HG03565 (cell line): Measurements from ENCODE around the gene GIMAP4.
"Not testable (repeated sequence)": the region's sequence is repeated elsewhere in the genome, so short reads cannot be mapped to it uniquely, and the experiment has no call there.

Source experiments
- ATAC-seq: cut with Tn5 transposase; IDR thresholded peaks from one replicate; pipeline ENCODE4 v1.9.1; 2021; ENCODE audit warnings: mild to moderate bottlenecking, moderate library complexity; ENCODE audit not compliant: unreplicated experiment

GIMAP4 gene

DNA sequence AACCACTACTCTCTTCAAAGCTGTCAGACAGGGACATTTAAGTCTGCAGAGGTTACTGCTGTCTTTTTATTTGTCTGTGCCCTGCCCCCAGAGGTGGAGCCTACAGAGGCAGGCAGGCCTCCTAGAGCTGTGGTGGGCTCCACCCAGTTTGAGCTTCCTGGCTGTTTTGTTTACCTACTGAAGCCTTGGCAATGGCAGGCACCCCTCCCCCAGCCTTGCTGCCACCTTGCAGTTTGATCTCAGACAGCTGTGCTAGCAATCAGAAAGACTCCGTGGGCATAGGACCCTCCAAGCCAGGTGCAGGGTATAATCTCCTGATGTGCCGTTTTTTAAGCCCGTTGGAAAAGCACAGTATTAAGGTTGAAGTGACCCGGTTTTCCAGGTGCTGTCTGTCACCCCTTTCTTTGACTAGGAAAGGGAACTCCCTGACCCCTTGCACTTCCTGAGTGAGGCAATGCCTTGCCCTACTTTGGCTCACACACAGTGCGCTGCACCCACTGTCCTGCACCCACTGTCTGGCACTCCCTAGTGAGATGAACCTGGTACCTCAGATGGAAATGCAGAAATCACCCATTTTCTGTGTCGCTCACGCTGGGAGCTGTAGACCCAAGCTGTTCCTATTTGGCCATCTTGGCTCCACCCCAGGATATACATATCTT, 12.9 kb downstream of the GIMAP4 start:
- not testable (repeated sequence) for ATAC-seq

DNA sequence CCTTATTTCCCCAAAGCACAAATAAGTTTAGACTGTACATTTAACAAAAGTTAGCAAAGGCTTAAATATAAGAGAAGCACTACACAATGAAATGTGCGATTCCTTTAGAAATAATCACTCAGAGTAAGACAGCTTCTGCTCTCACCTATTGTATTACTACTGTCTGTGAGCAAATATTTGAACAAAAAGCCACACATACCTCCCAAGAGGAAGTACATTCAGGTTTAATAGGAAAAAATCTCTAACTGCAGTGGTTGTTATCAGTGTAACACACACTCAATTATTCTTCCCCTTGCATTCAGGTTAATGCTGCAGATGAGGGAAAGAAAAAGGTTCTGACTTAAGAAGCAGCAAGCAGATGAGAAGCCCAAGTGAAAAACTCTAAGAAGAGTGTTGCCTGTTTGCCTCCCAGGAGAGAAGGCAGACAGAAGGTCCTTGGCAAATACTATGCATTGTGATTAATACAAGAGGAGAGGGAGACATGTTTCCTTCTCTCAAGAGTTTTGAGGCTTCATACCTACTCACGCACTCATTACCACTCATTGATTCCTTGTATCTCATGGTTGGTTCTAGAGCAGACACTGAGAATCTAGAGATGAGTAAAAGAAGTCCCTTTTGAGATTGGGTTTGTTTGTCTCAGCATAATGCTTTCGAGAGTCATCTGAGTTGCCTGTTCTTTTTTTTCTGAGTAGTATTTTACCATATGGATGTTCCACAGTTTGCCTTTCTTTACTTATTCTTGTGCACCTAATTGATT, 13.6 kb downstream of the GIMAP4 start:
- ATAC-seq = no peak

DNA sequence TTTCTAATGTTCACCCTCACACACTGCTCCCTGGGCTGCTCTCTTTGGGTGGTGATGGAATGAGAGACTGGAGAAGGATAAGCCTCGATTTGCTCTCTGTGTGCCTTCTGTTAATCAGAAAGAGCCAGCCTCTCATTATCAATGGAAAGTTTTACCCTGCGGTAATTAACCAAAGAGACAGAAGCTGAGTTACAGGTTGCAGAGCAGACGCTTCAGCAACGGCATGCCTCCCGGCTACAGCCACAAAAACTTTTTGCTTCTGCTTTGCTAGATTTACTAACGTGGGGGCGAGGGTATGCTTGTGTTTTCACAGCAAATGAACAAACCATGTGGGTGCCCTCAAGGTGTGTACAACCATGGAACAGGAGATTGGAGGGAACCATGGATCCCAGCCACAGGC, 18.0 kb downstream of the GIMAP4 start:
- ATAC-seq = no peak

GRCh38 chr7:150586068-150586784, 19.0 kb downstream of the GIMAP4 start:
- ATAC-seq = no peak

DNA sequence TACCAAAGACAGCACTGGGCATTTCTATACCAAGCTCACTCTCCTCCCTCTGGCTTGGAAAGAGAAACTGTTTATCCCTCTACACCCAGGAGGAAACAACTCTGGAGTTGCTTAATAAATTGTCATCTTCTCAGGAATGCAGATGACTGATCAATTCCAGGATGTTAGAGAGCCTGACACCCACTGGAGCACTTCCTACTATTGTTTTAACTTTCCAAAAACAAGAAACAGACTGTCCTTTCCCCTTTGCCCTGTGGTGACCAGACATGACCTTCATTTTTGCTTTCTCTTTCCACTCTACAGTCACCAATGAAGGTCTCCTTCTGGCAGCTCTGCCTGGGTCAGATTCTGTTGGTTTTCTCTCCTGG, 19.6 kb downstream of the GIMAP4 start:
- no peak for ATAC-seq

- ATAC-seq = no peak
Measured at GRCh38 chr7:150587551-150587950, 20.4 kb downstream of the GIMAP4 start.

DNA sequence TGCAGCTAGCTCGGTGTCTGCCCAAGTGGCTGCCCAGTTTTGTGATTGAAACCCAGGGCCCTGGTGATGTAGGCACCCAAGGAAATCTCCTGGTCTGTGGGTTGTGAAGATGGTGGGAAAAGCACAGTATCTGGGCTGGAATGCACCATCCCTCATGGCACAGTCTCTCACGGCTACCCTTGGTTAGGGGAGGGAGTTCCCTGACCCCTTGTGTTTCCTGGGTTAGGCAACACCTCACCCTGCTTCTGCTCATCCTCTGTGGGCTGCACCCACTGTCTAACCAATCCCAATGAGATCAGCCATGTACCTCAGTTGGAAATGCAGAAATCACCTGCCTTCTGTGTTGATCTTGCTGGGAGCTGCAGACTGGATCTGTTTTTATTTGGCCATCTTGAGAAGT, 27.6 kb downstream of the GIMAP4 start:
- no peak for ATAC-seq

DNA sequence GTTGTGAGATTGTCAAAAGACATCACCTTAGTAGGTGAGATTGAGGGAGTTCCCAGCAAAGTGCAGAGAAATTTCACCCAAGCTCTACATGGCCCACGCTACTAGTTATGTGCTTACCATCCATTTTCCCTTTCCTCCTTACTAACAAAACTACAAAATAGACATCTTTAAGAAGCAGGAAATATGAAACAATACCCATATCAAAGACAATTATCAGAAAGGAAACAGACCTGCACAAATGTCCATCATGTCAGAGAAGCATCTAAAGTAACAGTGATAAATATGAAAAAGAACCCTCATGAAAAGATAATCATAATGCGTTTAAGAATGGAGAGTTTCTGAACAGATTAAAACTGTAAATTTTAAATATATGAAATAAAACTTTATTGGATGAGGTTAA, 28.2 kb downstream of the GIMAP4 start:
- no peak for ATAC-seq

- not testable (repeated sequence) for ATAC-seq
Measured at GRCh38 chr7:150603600-150603999, 36.4 kb downstream of the GIMAP4 start.

DNA sequence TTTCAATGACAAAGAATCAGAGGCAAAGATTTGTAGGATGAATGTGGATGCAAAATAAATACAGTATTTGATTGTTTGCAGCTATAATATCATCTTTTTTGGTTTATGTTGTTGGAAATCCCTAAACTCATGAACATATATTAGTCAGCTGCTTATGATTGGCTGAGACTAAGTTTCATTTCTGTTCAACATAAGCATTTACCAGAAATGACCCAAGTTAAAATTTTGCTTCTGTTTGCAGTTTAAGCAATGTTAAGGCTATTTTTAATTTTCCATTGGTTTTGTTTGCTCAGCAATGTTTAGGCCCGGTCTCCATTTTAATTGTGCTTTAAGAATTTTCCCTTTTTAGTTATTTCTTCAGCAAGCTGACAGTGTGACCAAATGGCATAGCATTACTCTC, 43.0 kb downstream of the GIMAP4 start:
- no peak for ATAC-seq

DNA sequence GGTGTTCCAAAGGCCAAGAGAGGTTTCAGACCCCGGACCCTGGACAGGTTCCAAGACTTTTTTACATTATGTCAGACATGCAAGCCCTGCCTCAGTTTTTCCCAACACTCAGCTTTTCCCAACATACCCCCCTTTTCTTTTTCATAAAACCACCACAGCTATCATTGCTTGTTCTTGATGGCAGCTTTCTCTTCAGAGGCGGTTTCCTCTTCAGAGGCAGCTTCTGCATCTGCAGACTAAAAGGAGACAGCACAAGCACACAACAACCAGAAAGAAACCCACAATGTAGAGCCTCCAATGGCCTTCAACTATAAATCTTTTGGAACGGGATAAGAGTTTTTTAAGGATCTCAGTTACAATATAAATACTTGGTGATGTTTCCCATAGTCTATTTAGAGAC, 45.7 kb downstream of the GIMAP4 start:
- ATAC-seq = no peak

DNA sequence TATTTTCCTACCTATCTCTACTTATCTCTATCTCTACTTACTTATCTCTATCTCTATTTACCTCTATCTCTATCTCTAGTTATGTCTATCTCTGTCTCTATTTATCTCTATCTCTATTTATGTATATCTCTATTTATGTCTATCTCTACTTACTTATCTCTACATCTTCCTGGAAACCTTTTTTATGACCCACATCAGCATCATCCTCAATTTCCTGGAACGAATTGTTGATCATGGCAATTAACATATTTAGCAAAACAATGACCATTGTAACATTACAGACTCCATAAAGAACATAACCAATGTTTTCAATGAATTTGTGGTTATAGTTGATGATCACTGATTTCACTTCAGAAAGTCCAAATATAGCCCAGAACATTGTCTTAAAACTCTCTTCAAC, 46.7 kb downstream of the GIMAP4 start:
- ATAC-seq = no peak

DNA sequence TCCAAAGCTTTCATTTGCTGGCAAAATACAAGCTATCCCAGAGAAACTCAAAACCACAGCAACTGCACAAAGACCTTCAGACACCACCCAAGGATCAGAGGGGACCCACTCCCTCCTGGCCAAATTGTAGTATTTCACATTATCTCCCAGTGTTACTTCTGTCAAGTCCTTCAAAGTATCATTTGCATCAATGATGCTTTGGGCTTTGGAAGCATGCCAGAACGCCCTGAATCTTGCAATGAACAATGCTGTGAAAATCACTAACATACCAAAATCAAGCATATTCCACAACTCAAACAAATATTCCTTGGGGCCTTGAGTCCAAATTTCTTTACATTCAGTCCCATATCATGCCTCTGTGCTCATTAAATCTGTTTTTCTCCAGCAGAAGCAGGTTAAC, 47.2 kb downstream of the GIMAP4 start:
- not testable (repeated sequence) for ATAC-seq

DNA sequence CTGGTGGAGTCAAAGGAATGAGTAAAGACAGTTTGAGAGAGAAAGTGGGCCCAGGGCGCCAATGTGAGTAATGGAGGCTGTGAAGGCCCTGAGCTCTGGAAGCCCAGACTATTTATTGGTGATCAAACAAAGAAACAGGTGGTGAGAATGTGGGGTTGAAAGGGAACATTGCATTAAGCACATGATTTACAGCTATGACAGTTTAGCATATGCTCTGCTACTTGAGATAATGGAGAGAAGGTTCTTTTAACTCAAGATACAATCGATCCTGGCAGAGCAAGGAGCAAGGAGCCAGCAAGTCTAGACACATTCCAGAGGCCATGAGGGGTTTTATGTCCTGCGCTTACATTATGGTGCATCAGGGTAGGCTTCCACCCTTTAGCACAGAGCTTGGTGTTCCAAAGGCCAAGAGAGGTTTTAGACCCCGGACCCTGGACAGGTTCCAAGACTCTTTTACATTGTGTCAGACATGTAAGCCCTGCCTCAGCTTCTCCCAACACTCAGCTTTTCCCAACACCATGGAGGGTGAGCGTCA, 48.1 kb downstream of the GIMAP4 start:
- not testable (repeated sequence) for ATAC-seq

GRCh38 chr7:150620061-150620460, 52.9 kb downstream of the GIMAP4 start:
- ATAC-seq = no peak

- ATAC-seq = peak; percentile 54
Measured at GRCh38 chr7:150620617-150621371, 53.6 kb downstream of the GIMAP4 start.

- ATAC-seq = peak; percentile 25
Measured at GRCh38 chr7:150621376-150621775, 54.2 kb downstream of the GIMAP4 start.
